Activated CD4-positive, alpha-beta memory T cell treated with anti-CD3 and anti-CD28 coated beads, Interleukin-2, amount 10 ng/mL, durations not matched to agents 7 days and 5 days (primary cell): ENCODE measurements around the gene NPIPB6. TPM values are rescaled to one million over a fixed set of nuclear protein-coding genes. Genes with fewer than 3 reads are reported as not detected.

Experiments
- CTCF ChIA-PET: fragments of 350-600 bp; sonication (Branson Sonifier 250); formaldehyde crosslinking; loops from one replicate; lab custom pipeline; 2021; ENCODE audit warnings: antibody characterized with exemption, inconsistent platforms; lab: Charles Lee
- POLR2A ChIA-PET: fragments of 350-600 bp; sonication (Branson Sonifier 250); formaldehyde crosslinking; loops from one replicate; lab custom pipeline; 2021; ENCODE audit warnings: antibody characterized with exemption; lab: Charles Lee
- DNase-seq: peaks from one replicate; pipeline ENCODE4 v3.0.0-alpha.2; 2020
- H3K27ac Mint-ChIP-seq: one replicate; pipeline ENCODE4 v1.8.0; 2021; ENCODE audit warnings: mild to moderate bottlenecking, mixed read lengths
- H3K27me3 Mint-ChIP-seq: one replicate; pipeline ENCODE4 v1.8.0; 2021; ENCODE audit warnings: mixed read lengths
- H3K36me3 Mint-ChIP-seq: one replicate; pipeline ENCODE4 v1.8.0; 2021; ENCODE audit warnings: low read depth, mixed read lengths
- H3K4me1 Mint-ChIP-seq: one replicate; pipeline ENCODE4 v1.8.0; 2021; ENCODE audit warnings: mixed read lengths
- H3K4me3 Mint-ChIP-seq: one replicate; pipeline ENCODE4 v1.8.0; 2021; ENCODE audit warnings: mild to moderate bottlenecking, mixed read lengths
- H3K9me3 Mint-ChIP-seq: one replicate; pipeline ENCODE4 v1.8.0; 2021; ENCODE audit warnings: mixed read lengths
- total RNA-seq, 2 experiments: library from RNA; stranded (reverse); gene quantifications; one replicate each; pipeline ENCODE4 v1.2.3, GENCODE V29; 2021

NPIPB6 gene
- total RNA-seq, 2 experiments from 2014 or later: 0.60 to 1.5 TPM

DNA sequence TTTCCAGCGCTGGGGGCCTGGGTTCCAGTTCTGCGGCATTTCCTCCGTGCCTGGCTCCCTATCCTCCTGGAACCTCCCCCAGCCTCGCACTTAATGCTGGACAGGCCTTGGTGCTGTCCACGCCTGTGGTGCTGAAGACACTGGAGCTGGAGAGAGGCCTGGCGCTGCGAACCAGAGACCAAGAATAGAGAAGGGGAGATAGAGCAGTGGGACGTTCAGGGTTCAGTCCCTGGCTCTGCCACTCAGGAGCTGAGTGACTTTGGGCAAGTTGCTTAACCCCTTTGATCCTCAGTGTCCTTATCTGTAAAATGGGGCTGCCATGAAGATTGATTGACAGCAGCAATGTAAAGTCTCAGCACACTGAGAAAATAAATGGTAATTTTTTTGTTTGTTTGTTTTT lies 59.1 kb downstream of the NPIPB6 start:
- Mint-ChIP-seq H3K9me3 (no peaks in the 10 kb centered on the region), H3K4me3 (no peak overlapping the region), H3K27ac (no peak overlapping the region), H3K4me1 (peaks cover 11% of the 10 kb centered on the region), H3K27me3 (no peaks in the 10 kb centered on the region), H3K36me3 (peaks cover 9% of the 10 kb centered on the region)
- CTCF ChIA-PET: no interaction called here
- DNase-seq: peak; percentile 39
- POLR2A ChIA-PET: no interaction called here

GRCh38 chr16:28303132-28303531 lies 60.2 kb downstream of the NPIPB6 start:
- DNase-seq: no peak
- no peaks in the 10 kb centered on the region for H3K9me3 Mint-ChIP-seq
- no peaks in the 10 kb centered on the region for H3K27me3 Mint-ChIP-seq
- no peak overlapping the region for H3K4me3 Mint-ChIP-seq
- H3K27ac Mint-ChIP-seq: no peak overlapping the region
- H3K4me1 Mint-ChIP-seq: peaks cover 10% of the 10 kb centered on the region
- H3K36me3 Mint-ChIP-seq: peaks cover 3% of the 10 kb centered on the region
- ChIA-PET CTCF (interaction anchor here (0.7 kb wide), 1 partner anchor 25 kb away, joined by 4 read pairs; no protein-coding TSS in a partner anchor), POLR2A (interaction anchor here (1.2 kb wide), 1 partner anchor 11 kb away, joined by 3 read pairs; the partner anchor contains the start of gene SBK1)

GRCh38 chr16:28301620-28302019 lies 61.7 kb downstream of the NPIPB6 start:
- H3K4me1 Mint-ChIP-seq: peaks cover 24% of the 10 kb centered on the region
- ChIA-PET CTCF (interaction anchor here (2.1 kb wide), 1 partner anchor 16 kb away, joined by 9 read pairs; no protein-coding TSS in a partner anchor), POLR2A (interaction anchor here (3.3 kb wide), 1 partner anchor 8 kb away, joined by 20 read pairs; no protein-coding TSS in a partner anchor)
- H3K4me3 Mint-ChIP-seq: no peak overlapping the region
- H3K27ac Mint-ChIP-seq: no peak overlapping the region
- no peaks in the 10 kb centered on the region for H3K9me3 Mint-ChIP-seq
- no peak for DNase-seq
- H3K27me3 Mint-ChIP-seq: no peaks in the 10 kb centered on the region
- H3K36me3 Mint-ChIP-seq: peaks cover 4% of the 10 kb centered on the region

- DNase-seq: no peak
- CTCF ChIA-PET: interaction anchor here (0.9 to 2.1 kb wide), 2 partner anchors 16 to 21 kb away, joined by 3 to 9 read pairs; no protein-coding TSS in a partner anchor
- POLR2A ChIA-PET: interaction anchor here (1.4 to 3.3 kb wide), 2 partner anchors 8 to 13 kb away, joined by 3 to 20 read pairs; no protein-coding TSS in a partner anchor
- no peak overlapping the region for H3K27ac Mint-ChIP-seq
- H3K4me1 Mint-ChIP-seq: peaks cover 26% of the 10 kb centered on the region
- no peaks in the 10 kb centered on the region for H3K27me3 Mint-ChIP-seq
- H3K4me3 Mint-ChIP-seq: no peak overlapping the region
- H3K9me3 Mint-ChIP-seq: no peaks in the 10 kb centered on the region
- peaks cover 5% of the 10 kb centered on the region for H3K36me3 Mint-ChIP-seq
Measured at GRCh38 chr16:28301154-28301553, 62.2 kb downstream of the NPIPB6 start.

- Mint-ChIP-seq H3K4me3 (no peak overlapping the region), H3K9me3 (no peaks in the 10 kb centered on the region), H3K36me3 (peaks cover 5% of the 10 kb centered on the region), H3K27me3 (peaks cover 2% of the 10 kb centered on the region), H3K27ac (no peak overlapping the region), H3K4me1 (peaks cover 29% of the 10 kb centered on the region)
- ChIA-PET POLR2A (interaction anchor here (1.4 to 3.3 kb wide), 2 partner anchors 9 to 14 kb away, joined by 3 to 20 read pairs; no protein-coding TSS in a partner anchor), CTCF (interaction anchor here (0.9 to 2.1 kb wide), 3 partner anchors 17 to 21 kb away, joined by 3 to 9 read pairs (median 3); no protein-coding TSS in a partner anchor)
- no peak for DNase-seq
Measured at GRCh38 chr16:28300327-28300726, 63.0 kb downstream of the NPIPB6 start.

GRCh38 chr16:28298511-28298878 lies 64.8 kb downstream of the NPIPB6 start:
- DNase-seq: no peak
- H3K4me1 Mint-ChIP-seq: peaks cover 48% of the 10 kb centered on the region
- H3K27ac Mint-ChIP-seq: no peak overlapping the region
- H3K36me3 Mint-ChIP-seq: peaks cover 10% of the 10 kb centered on the region
- POLR2A ChIA-PET: interaction anchor here (1.2 to 3.3 kb wide), 2 partner anchors 11 to 18 kb away, joined by 3 to 20 read pairs; no protein-coding TSS in a partner anchor
- peaks cover 18% of the 10 kb centered on the region for H3K27me3 Mint-ChIP-seq
- no peaks in the 10 kb centered on the region for H3K9me3 Mint-ChIP-seq
- no peak overlapping the region for H3K4me3 Mint-ChIP-seq
- CTCF ChIA-PET: interaction anchor here (1.3 to 2.1 kb wide), 4 partner anchors 10 to 86 kb away, joined by 3 to 18 read pairs (median 4); partner anchors contain the start of gene XPO6

GRCh38 chr16:28297784-28298510 lies 65.4 kb downstream of the NPIPB6 start:
- ChIA-PET POLR2A (interaction anchor here (0.6 to 1.9 kb wide), 5 partner anchors 8 to 1063 kb away, joined by 3 to 15 read pairs (median 3); no protein-coding TSS in a partner anchor), CTCF (interaction anchor here (0.5 to 2.1 kb wide), 7 partner anchors 11 to 41 kb away, joined by 4 to 18 read pairs (median 4); no protein-coding TSS in a partner anchor)
- peak; percentile 47 for DNase-seq
- Mint-ChIP-seq H3K4me3 (no peak overlapping the region), H3K27me3 (peaks cover 18% of the 10 kb centered on the region), H3K4me1 (peaks cover 48% of the 10 kb centered on the region), H3K9me3 (no peaks in the 10 kb centered on the region), H3K27ac (peak overlapping the region; percentile 80), H3K36me3 (peaks cover 10% of the 10 kb centered on the region)

DNA sequence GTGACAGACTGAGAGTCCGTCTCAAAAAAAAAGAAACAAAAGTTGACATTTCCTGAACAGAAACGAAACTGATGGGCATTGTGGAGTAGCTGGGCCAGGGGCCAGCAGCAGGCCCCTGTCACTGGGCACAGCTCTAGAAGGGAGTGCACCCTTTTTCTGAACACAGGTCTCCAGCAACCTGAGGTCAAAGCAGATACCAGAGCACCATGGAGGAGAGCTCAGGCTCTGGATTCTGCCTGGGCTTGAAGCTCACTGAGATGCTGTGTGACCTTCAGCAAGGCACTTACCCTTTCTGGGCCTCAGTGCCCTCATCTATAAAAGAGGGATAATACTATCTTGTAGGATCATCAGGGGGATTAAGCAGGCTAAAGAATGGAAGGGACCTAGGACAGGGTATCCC lies 66.0 kb downstream of the NPIPB6 start:
- H3K9me3 Mint-ChIP-seq: no peaks in the 10 kb centered on the region
- H3K27ac Mint-ChIP-seq: peak overlapping the region; percentile 80
- peaks cover 48% of the 10 kb centered on the region for H3K4me1 Mint-ChIP-seq
- peaks cover 10% of the 10 kb centered on the region for H3K36me3 Mint-ChIP-seq
- H3K27me3 Mint-ChIP-seq: peaks cover 21% of the 10 kb centered on the region
- DNase-seq: no peak
- CTCF ChIA-PET: interaction anchor here (0.9 to 2.1 kb wide), 6 partner anchors 12 to 30 kb away, joined by 4 to 18 read pairs (median 5); no protein-coding TSS in a partner anchor
- POLR2A ChIA-PET: interaction anchor here (0.6 to 1.9 kb wide), 4 partner anchors 9 to 1062 kb away, joined by 3 to 15 read pairs (median 5); no protein-coding TSS in a partner anchor
- H3K4me3 Mint-ChIP-seq: peak overlapping the region; percentile 30

DNA sequence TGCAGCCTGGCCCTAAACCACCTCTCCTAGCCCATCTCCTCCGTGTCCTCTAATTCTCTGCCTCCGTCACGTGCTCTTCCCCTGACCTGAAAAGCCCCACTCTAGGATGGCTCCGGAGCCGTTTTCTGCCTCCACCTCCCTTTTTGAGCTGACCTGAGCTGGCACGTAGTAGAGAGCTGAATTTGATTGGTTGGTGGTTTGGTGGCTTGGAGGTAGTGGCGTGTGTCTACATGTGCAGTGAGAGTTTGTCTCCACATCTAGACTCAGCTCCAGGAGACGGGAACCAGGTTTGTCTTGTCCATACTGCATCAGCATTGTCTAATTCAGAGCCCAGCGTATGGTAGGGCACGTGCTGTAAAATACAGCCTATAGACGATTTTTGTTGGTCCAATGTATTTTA lies 68.0 kb downstream of the NPIPB6 start:
- no peak overlapping the region for H3K27ac Mint-ChIP-seq
- POLR2A ChIA-PET: interaction anchor here (1.0 to 1.2 kb wide), 2 partner anchors 17 to 18 kb away, joined by 3 read pairs; no protein-coding TSS in a partner anchor
- no peaks in the 10 kb centered on the region for H3K9me3 Mint-ChIP-seq
- CTCF ChIA-PET: interaction anchor here (0.8 to 0.9 kb wide), 2 partner anchors 14 to 22 kb away, joined by 4 read pairs; no protein-coding TSS in a partner anchor
- DNase-seq: no peak
- H3K36me3 Mint-ChIP-seq: peaks cover 10% of the 10 kb centered on the region
- peak overlapping the region; percentile 2 for H3K4me3 Mint-ChIP-seq
- H3K27me3 Mint-ChIP-seq: peaks cover 21% of the 10 kb centered on the region
- peaks cover 63% of the 10 kb centered on the region for H3K4me1 Mint-ChIP-seq

DNA sequence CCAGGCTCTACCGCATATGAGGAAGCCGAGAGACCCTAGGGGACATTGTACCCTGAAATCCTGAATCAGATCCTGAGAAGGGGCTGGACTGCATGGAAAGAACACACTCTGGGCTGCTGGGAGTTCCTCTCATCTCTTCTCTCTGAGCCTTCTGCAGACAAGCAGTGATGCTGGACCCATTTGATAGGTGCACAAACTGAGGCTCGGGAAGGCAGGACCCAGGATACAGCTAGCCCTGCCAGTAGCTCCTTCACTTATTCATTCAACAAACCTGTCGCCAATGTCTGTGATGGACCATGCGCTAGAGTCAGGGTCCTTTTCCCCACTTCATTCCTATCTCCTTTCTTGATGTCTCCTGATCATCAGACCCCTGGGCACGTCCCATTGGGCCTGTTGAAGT lies 69.1 kb downstream of the NPIPB6 start:
- Mint-ChIP-seq H3K36me3 (peaks cover 10% of the 10 kb centered on the region), H3K4me1 (peaks cover 64% of the 10 kb centered on the region), H3K9me3 (no peaks in the 10 kb centered on the region), H3K27me3 (peaks cover 21% of the 10 kb centered on the region), H3K27ac (no peak overlapping the region), H3K4me3 (peak overlapping the region; percentile 65)
- POLR2A ChIA-PET: interaction anchor here (1.2 to 3.6 kb wide), 2 partner anchors 16 kb away, joined by 3 to 22 read pairs; no protein-coding TSS in a partner anchor
- DNase-seq: no peak
- CTCF ChIA-PET: interaction anchor here (1.2 to 2.1 kb wide), 2 partner anchors 15 to 23 kb away, joined by 3 to 7 read pairs; no protein-coding TSS in a partner anchor

DNA sequence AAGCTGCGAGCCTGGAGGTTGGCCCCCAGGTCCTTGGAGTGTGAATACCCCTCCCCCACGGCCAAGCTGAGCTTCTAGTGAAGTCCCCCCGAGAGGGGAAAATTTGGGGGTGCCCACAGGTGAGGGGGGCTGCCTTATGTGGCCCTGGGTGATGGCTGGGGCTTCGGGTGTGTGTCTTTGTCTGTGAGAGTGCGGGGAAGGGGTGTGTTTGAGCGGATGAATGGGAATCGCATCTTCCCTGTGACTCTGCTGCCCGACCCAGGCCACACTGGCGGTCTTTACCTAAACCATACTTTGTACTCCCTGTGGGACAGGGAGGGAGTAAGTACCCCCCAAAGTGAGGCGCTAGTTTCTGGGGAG lies 69.7 kb downstream of the NPIPB6 start:
- H3K27me3 Mint-ChIP-seq: peaks cover 21% of the 10 kb centered on the region
- H3K4me3 Mint-ChIP-seq: peak overlapping the region; percentile 65
- H3K36me3 Mint-ChIP-seq: peaks cover 10% of the 10 kb centered on the region
- H3K9me3 Mint-ChIP-seq: no peaks in the 10 kb centered on the region
- ChIA-PET POLR2A (interaction anchor here (1.1 to 3.6 kb wide), 5 partner anchors 13 to 24 kb away, joined by 3 to 22 read pairs (median 4); no protein-coding TSS in a partner anchor), CTCF (interaction anchor here (1.2 to 2.1 kb wide), 2 partner anchors 16 to 23 kb away, joined by 3 to 7 read pairs; no protein-coding TSS in a partner anchor)
- H3K27ac Mint-ChIP-seq: no peak overlapping the region
- no peak for DNase-seq
- H3K4me1 Mint-ChIP-seq: peaks cover 69% of the 10 kb centered on the region
